ENCODE data around the gene GSTM3. TPM values are rescaled to one million over a fixed set of nuclear protein-coding genes. Genes with fewer than 3 reads are reported as not detected.
"Not testable (repeated sequence)": the region's sequence is repeated elsewhere in the genome, so short reads cannot be mapped to it uniquely, and the experiment has no call there.

GSTM3 gene
- total and polyA plus RNA-seq, 4 donors = 102 to 154 (median 127) TPM

DNA sequence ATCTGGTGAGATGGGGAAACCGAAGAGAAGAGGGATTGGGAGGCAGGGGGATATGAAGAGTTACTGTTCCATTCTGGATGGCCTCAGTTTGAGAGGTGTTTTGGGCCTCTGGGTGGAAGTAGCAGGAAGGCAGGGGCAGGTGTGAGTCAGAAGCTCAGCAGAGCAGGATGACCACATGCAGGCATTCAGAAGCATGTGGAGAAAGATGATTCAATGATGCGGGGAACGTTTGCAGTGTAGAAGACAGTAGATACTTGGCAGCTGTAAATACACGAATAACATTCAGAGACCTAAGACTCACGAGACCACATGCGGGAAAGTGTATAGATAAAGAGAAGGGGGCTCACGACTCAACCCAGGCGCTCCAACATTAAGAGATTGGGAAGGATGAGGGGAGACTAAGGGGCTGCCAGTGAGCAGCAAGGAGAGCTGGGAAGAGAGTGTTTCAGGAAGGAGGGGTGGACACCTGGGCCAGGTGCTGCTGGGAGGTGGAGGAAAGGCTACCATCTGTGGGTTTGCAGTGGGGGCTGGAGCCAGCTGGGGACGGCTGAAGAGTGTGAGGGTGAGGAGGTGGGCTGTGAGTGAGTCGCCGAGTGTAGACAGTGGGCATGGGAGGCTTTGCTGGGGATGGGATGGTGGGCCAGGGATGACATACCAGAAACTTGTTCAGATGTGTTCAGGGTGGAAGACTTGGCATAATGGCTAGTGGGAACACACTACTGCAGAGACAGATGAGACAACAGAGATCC, 28.7 kb upstream of the GSTM3 start:
- H3K36me3 ChIP-seq (ENCODE audit: control insufficient read depth, insufficient read depth, low read length) = no peaks in the 10 kb centered on the region
- no peak for DNase-seq (ENCODE audit: low read depth in 4 of 6, low spot score in 6 of 6)
- H3K4me1 ChIP-seq (ENCODE audit: control insufficient read depth, insufficient read depth, low read length) = peaks cover 57% of the 10 kb centered on the region
- WGBS (ENCODE audit: insufficient coverage) = 87% methylated on average over 11 of the region's 11 CpGs
- H3K27me3 ChIP-seq (ENCODE audit: control insufficient read depth, insufficient read depth, low read length) = no peaks in the 10 kb centered on the region
- H3K27ac ChIP-seq (ENCODE audit: low read depth, low read length) = no peak overlapping the region
- no peak overlapping the region for H3K4me3 ChIP-seq (ENCODE audit: low read depth, low read length)
- no peaks in the 10 kb centered on the region for H3K9me3 ChIP-seq (ENCODE audit: control insufficient read depth, insufficient read depth, low read length)

DNA sequence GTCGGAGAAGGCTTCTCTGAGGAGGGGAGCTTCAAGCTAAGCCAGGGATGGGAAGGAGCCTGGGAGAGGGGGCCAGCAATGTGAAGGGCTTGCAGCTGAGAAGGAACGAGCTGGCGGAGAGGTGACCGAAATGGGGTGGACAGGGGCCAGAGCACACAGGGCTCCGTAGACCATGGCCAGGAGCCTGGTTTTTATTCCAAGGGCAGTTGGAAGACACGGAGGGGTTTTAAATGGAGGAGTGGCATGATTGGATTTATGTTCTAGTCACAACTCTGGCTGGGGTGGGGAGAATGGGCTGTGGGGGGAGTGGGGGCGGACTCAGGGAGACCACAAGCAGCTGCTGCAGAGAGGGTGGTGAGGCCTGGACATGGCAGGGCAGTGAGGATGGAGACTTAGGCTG, 28.0 kb upstream of the GSTM3 start:
- H3K27ac ChIP-seq (ENCODE audit: low read depth, low read length) = no peak overlapping the region
- H3K9me3 ChIP-seq (ENCODE audit: control insufficient read depth, insufficient read depth, low read length) = no peaks in the 10 kb centered on the region
- no peak overlapping the region for H3K4me3 ChIP-seq (ENCODE audit: low read depth, low read length)
- DNase-seq (ENCODE audit: low read depth in 4 of 6, low spot score in 6 of 6) = peak in 1 of 6 donors; percentile 39
- no peaks in the 10 kb centered on the region for H3K36me3 ChIP-seq (ENCODE audit: control insufficient read depth, insufficient read depth, low read length)
- peaks cover 54% of the 10 kb centered on the region for H3K4me1 ChIP-seq (ENCODE audit: control insufficient read depth, insufficient read depth, low read length)
- no peaks in the 10 kb centered on the region for H3K27me3 ChIP-seq (ENCODE audit: control insufficient read depth, insufficient read depth, low read length)
- WGBS (ENCODE audit: insufficient coverage) = 69% methylated on average over 7 of the region's 7 CpGs

DNA sequence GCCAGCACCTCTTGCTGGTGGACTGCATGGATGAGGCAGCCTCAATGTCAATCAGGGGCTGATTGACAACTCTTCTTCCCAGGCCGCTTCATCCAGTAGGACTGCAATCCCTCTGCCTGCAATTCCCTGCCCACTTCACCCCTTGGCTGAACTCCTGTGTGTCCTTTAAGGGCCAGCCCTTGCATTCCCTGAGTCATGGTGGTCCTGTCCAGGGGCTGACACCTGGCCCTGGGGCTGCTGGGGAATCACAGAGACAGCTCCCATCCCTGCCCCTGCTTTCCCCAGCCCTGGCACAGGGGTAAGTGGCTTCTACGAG, 27.5 kb upstream of the GSTM3 start:
- no peak overlapping the region for H3K4me3 ChIP-seq (ENCODE audit: low read depth, low read length)
- H3K9me3 ChIP-seq (ENCODE audit: control insufficient read depth, insufficient read depth, low read length) = no peaks in the 10 kb centered on the region
- WGBS (ENCODE audit: insufficient coverage) = 70% methylated on average over 2 of the region's 2 CpGs
- H3K4me1 ChIP-seq (ENCODE audit: control insufficient read depth, insufficient read depth, low read length) = peaks cover 54% of the 10 kb centered on the region
- H3K36me3 ChIP-seq (ENCODE audit: control insufficient read depth, insufficient read depth, low read length) = no peaks in the 10 kb centered on the region
- H3K27ac ChIP-seq (ENCODE audit: low read depth, low read length) = no peak overlapping the region
- no peaks in the 10 kb centered on the region for H3K27me3 ChIP-seq (ENCODE audit: control insufficient read depth, insufficient read depth, low read length)
- DNase-seq (ENCODE audit: low read depth in 4 of 6, low spot score in 6 of 6) = no peak

DNA sequence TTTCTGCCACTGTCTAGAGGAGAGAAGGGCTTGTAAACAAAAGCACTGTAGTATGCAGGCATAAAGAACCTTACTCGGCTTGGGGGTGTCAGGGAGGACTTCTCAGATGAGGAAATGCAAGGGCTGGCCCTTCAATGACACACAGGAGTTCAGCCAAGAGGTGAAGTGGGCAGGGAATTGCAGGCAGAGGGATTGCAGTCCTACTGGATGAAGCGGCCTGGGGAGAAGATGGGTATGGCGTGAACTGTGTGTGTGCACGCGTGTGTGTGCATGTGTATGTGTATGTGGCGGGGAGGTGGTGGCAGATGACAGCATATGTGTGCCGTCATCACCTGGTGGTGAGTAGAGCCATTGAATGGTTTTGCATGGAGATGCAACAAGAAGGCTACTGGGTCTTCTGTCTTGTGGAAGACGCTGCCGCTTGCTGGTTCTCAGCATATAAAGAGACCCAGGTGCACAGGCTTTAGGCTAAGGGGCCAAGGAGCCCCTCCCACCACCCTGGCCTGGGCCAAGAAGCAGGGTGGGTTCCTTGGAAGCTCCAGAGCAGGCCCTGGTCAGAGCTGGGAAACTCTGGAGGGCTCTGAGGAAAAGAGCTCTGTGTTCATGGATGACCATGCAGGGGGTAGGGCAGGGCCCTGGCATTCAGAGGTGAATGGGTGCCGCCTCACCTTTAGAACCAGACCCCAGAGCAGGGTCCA, 26.9 kb upstream of the GSTM3 start:
- Histone ChIP-seq H3K36me3 (ENCODE audit: control insufficient read depth, insufficient read depth, low read length) (no peaks in the 10 kb centered on the region), H3K9me3 (ENCODE audit: control insufficient read depth, insufficient read depth, low read length) (no peaks in the 10 kb centered on the region), H3K27me3 (ENCODE audit: control insufficient read depth, insufficient read depth, low read length) (no peaks in the 10 kb centered on the region), H3K27ac (ENCODE audit: low read depth, low read length) (no peak overlapping the region), H3K4me1 (ENCODE audit: control insufficient read depth, insufficient read depth, low read length) (peaks cover 49% of the 10 kb centered on the region), H3K4me3 (ENCODE audit: low read depth, low read length) (no peak overlapping the region)
- 88% methylated on average over 10 of the region's 10 CpGs for WGBS (ENCODE audit: insufficient coverage)
- DNase-seq (ENCODE audit: low read depth in 4 of 6, low spot score in 6 of 6) = no peak

DNA sequence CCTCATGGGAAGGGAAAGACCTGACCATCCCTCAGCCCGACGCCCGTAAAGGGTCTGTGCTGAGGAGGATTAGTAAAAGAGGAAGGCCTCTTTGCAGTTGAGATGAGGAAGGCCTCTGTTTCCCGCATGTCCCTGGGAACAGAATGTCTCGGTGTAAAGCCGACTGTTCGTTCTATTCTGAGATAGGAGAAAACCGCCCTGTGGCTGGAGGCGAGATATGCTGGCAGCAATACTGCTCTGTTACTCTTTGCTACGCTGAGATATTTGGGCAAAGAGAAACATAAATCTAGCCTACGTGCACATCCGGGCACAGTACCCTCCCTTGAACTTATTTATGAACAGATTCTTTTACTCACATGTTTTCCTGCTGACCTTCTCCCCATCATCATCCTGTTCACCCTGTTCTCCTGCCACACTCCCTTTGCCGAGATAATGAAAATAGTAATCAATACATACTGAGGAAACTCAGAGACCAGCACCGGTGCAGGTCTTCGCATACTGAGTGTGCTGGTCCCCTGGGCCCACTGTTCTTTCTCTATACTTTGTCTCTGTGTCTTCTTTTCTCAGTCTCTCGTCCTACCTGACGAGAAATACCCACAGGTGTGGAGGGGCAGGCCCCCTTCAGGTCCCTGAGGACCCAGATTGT, 26.3 kb upstream of the GSTM3 start:
- DNase-seq (ENCODE audit: low read depth in 4 of 6, low spot score in 6 of 6) = peak in 1 of 6 donors; percentile 11
- WGBS (ENCODE audit: insufficient coverage) = 76% methylated on average over 12 of the region's 17 CpGs

DNA sequence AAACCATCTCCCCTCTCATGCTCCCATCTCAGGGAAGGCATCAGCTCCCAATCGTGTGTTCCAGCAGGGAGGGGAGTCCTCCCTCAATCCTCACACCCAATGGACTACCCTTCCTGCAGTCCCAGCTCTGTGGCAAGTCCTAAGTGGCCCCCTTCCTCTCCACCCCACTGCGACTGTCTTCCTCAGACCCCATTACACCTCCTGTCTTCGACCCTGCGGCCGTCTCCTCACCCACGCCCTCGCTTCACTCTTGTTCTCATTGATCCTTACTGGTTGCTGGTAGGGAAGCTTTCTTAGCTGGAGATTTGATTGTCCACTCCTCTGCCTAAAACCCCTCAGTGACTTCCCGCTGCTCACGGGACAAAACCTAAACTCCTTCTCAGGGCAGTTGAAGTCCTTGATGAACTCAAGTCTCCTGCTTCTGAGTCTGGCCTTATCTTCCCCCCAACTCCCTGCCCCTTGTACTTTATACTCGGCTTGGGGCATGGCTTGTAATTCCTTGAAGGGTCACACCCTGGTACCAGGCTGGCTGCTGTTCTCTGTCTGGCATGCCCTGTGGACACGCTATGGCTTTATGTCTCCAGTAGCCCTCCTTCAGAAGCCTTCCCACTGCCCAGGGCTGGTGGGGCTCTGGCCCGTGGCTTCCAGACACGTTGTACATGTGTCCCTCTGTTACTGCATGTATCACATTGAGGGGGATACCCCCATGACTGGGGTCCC, 25.2 kb upstream of the GSTM3 start:
- no peaks in the 10 kb centered on the region for H3K9me3 ChIP-seq (ENCODE audit: control insufficient read depth, insufficient read depth, low read length)
- H3K4me3 ChIP-seq (ENCODE audit: low read depth, low read length) = no peak overlapping the region
- peaks cover 35% of the 10 kb centered on the region for H3K4me1 ChIP-seq (ENCODE audit: control insufficient read depth, insufficient read depth, low read length)
- no peaks in the 10 kb centered on the region for H3K27me3 ChIP-seq (ENCODE audit: control insufficient read depth, insufficient read depth, low read length)
- no peak overlapping the region for H3K27ac ChIP-seq (ENCODE audit: low read depth, low read length)
- no peak for DNase-seq (ENCODE audit: low read depth in 4 of 6, low spot score in 6 of 6)
- no peaks in the 10 kb centered on the region for H3K36me3 ChIP-seq (ENCODE audit: control insufficient read depth, insufficient read depth, low read length)
- WGBS (ENCODE audit: insufficient coverage) = 86% methylated on average over 7 of the region's 13 CpGs

More for the DNA sequence above, 26.3 kb upstream of the GSTM3 start:
- H3K4me1 ChIP-seq (ENCODE audit: control insufficient read depth, insufficient read depth, low read length) = peaks cover 43% of the 10 kb centered on the region
- H3K36me3 ChIP-seq (ENCODE audit: control insufficient read depth, insufficient read depth, low read length); H3K4me3 ChIP-seq (ENCODE audit: low read depth, low read length); H3K9me3 ChIP-seq (ENCODE audit: control insufficient read depth, insufficient read depth, low read length); H3K27me3 ChIP-seq (ENCODE audit: control insufficient read depth, insufficient read depth, low read length); H3K27ac ChIP-seq (ENCODE audit: low read depth, low read length): not testable (repeated sequence)

DNA sequence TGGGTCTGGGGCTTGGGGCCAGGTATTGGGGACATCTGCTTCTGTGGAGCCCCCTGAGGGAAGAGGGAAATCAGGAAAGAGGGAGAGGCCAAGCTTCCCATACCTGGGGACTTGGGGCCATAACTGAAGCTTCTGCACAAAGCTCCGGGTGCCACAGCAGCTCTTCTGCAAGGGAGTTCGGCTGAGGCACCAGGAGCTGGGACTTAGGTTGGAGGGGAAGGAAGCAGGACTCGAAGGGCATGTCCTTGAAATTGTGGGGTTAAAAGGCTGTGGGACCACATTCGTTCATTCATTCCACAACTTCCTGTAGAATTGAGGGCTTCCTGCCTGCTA, 24.6 kb upstream of the GSTM3 start:
- Histone ChIP-seq H3K4me1 (ENCODE audit: control insufficient read depth, insufficient read depth, low read length) (peaks cover 30% of the 10 kb centered on the region), H3K27me3 (ENCODE audit: control insufficient read depth, insufficient read depth, low read length) (no peaks in the 10 kb centered on the region), H3K9me3 (ENCODE audit: control insufficient read depth, insufficient read depth, low read length) (no peaks in the 10 kb centered on the region), H3K36me3 (ENCODE audit: control insufficient read depth, insufficient read depth, low read length) (no peaks in the 10 kb centered on the region), H3K27ac (ENCODE audit: low read depth, low read length) (no peak overlapping the region), H3K4me3 (ENCODE audit: low read depth, low read length) (no peak overlapping the region)
- DNase-seq (ENCODE audit: low read depth in 4 of 6, low spot score in 6 of 6) = no peak
- 100% methylated on average over 1 of the region's 4 CpGs for WGBS (ENCODE audit: insufficient coverage)

DNA sequence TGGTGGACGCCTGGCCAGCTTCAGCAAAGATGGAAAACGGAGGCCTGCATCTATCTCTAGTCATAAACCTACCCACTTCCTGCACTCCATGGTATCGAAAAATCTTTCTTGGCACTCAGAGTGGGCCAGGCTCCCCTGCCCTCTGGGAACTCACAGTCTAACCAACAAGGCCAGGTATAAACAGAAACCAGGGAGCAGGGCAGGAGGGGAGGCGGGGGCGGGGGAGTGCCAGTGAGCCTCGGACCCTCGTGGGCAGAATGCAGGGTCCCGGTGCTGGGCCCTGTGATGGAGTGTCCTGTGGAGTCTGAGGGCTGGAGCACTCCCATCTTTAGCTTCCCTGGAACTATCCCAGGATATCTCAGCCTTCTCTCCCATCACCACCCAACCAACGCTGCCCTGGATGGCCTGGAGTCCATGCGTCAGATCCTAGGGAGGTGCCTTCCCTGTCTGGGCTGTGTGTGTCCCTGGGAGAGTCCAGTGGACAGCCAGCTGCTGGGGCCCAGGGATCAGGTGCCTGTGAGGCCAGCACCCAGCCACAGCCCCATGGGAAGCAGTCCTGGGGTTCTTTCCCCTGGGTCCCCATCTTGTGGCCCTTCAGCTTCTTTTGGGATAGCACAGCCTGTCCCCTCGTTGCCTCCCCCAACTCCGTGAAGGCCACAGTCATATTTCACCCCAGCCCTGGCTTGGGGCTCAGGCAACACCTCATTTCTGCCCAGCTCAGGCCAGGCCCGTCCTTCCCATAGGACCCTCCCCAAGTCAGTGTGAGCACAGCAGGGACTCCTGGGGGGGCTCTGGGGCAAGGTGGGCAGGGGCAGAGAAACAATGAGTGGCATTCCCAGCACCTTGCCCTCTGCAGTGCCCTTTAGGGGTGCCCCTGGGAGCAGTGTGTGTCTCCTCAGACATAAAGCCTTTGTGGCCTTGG, 24.0 kb upstream of the GSTM3 start:
- DNase-seq (ENCODE audit: low read depth in 4 of 6, low spot score in 6 of 6) = no peak
- Histone ChIP-seq H3K27me3 (ENCODE audit: control insufficient read depth, insufficient read depth, low read length) (no peaks in the 10 kb centered on the region), H3K4me3 (ENCODE audit: low read depth, low read length) (no peak overlapping the region), H3K27ac (ENCODE audit: low read depth, low read length) (no peak overlapping the region), H3K9me3 (ENCODE audit: control insufficient read depth, insufficient read depth, low read length) (no peaks in the 10 kb centered on the region), H3K4me1 (ENCODE audit: control insufficient read depth, insufficient read depth, low read length) (peaks cover 24% of the 10 kb centered on the region), H3K36me3 (ENCODE audit: control insufficient read depth, insufficient read depth, low read length) (no peaks in the 10 kb centered on the region)
- 92% methylated on average over 8 of the region's 13 CpGs for WGBS (ENCODE audit: insufficient coverage)

Measured in spinal cord (tissue), 10 donors.